ENCODE measurements around the gene FLG2.
"Not testable (repeated sequence)": the region's sequence is repeated elsewhere in the genome, so short reads cannot be mapped to it uniquely, and the experiment has no call there.

GRCh38 chr1:152306123-152306522, 53.7 kb downstream of the FLG2 start:
- TF ChIP-seq CTCF (IDR thresholded peaks at IDR 0.05 in 2 of 3, conservative IDR thresholded peaks at IDR 0.05 in 1 of 3; ENCODE audit: control insufficient read depth in 2 of 3, extremely low read depth in 1 of 3, insufficient read depth in 1 of 3, low read depth in 3 of 3, low read length in 3 of 3); SIN3A (IDR thresholded peaks at IDR 0.05; ENCODE audit: low read depth, low read length); STAT1 (conservative IDR thresholded peaks at IDR 0.05); CHD2 (IDR thresholded peaks at IDR 0.05; ENCODE audit: borderline replicate concordance, low read depth, low read length): not testable (repeated sequence)
